PC-9 (cell line): ENCODE measurements around the gene PAPSS1. TPM values are rescaled to one million over a fixed set of nuclear protein-coding genes. Genes with fewer than 3 reads are reported as not detected.
"Not testable (repeated sequence)": the region's sequence is repeated elsewhere in the genome, so short reads cannot be mapped to it uniquely, and the experiment has no call there.

Source experiments
- BruUV-seq: library from RNA; stranded (reverse); fragments of 400-500 nt; replicated peaks from 2 replicates; lab custom pipeline; 2021; lab: Mats Ljungman, UMichigan
- CTCF ChIA-PET: fragments of 300-600 bp; sonication (Branson Sonifier 250); formaldehyde crosslinking; loops from one replicate; lab custom pipeline; 2022; ENCODE audit warnings: antibody characterized with exemption; lab: Charles Lee
- POLR2A ChIA-PET: fragments of 300-600 bp; sonication (Branson Sonifier 250); formaldehyde crosslinking; loops from one replicate; lab custom pipeline; 2022; ENCODE audit warnings: antibody characterized with exemption; ENCODE audit not compliant: unreplicated experiment; lab: Charles Lee
- DNase-seq, 2 experiments: peaks; one replicate each; pipeline versions ENCODE4 v3.0.0 to v3.0.0-alpha.2; 2015 to 2022; ENCODE audit warnings: mixed read lengths in 1 of 2
- H2AFZ ChIP-seq: fragments of 200-600 bp; sonication (generic); 2 replicates; pipeline ENCODE4 v1.8.1; 2017; ENCODE audit warnings: antibody characterized with exemption
- H3F3A ChIP-seq: fragments of 200-600 bp; sonication (generic); 2 replicates; pipeline ENCODE4 v1.8.1; 2017; ENCODE audit warnings: antibody characterized with exemption, mild to moderate bottlenecking, low read depth; ENCODE audit not compliant: insufficient read depth
- H3K27ac ChIP-seq: fragments of 200-600 bp; sonication (generic); 2 replicates; pipeline ENCODE4 v1.6.1; 2016; ENCODE audit warnings: mixed run types
- H3K27me3 ChIP-seq: fragments of 200-600 bp; sonication (generic); 2 replicates; pipeline ENCODE4 v1.6.1; 2016; ENCODE audit warnings: low read depth, mixed run types; ENCODE audit not compliant: insufficient read depth
- H3K36me3 ChIP-seq: fragments of 200-600 bp; sonication (generic); 2 replicates; pipeline ENCODE4 v1.6.1; 2016; ENCODE audit warnings: low read depth, mixed run types
- H3K4me1 ChIP-seq: fragments of 200-600 bp; sonication (generic); replicated peaks from 2 replicates; pipeline ENCODE4 v1.6.1; 2016; ENCODE audit warnings: mixed run types; ENCODE audit not compliant: insufficient read depth
- H3K4me2 ChIP-seq: fragments of 200-600 bp; sonication (generic); 2 replicates; pipeline ENCODE4 v1.6.1; 2017; ENCODE audit warnings: mixed run types
- H3K4me3 ChIP-seq: fragments of 200-600 bp; sonication (generic); 2 replicates; pipeline ENCODE4 v1.6.1; 2016; ENCODE audit warnings: mixed run types
- H3K79me2 ChIP-seq: fragments of 200-600 bp; sonication (generic); 2 replicates; pipeline ENCODE4 v1.6.1; 2017; ENCODE audit warnings: low read depth, mixed run types
- H3K9me2 ChIP-seq: fragments of 200-600 bp; sonication (generic); 2 replicates; pipeline ENCODE4 v1.8.1; 2017; ENCODE audit warnings: mild to moderate bottlenecking; ENCODE audit not compliant: insufficient read depth
- H3K9me3 ChIP-seq: fragments of 200-600 bp; sonication (generic); 2 replicates; pipeline ENCODE4 v1.8.1; 2016; ENCODE audit warnings: low read depth; ENCODE audit not compliant: insufficient read depth
- H4K20me1 ChIP-seq: fragments of 200-600 bp; sonication (generic); 2 replicates; pipeline ENCODE4 v1.8.1; 2017; ENCODE audit not compliant: insufficient read depth
- CTCF ChIP-seq: fragments of 200-600 bp; sonication (generic); conservative IDR thresholded peaks from 2 replicates; pipeline ENCODE4 v1.6.1; 2017; ENCODE audit warnings: mixed run types, antibody characterized with exemption, mild to moderate bottlenecking, moderate library complexity
- EZH2 ChIP-seq: fragments of 200-600 bp; sonication (generic); IDR thresholded peaks from 2 replicates; pipeline ENCODE4 v1.8.0; 2017; ENCODE audit warnings: antibody characterized with exemption, low read depth
- intact Hi-C: fragments of 100-400 bp; cut with micrococcal nuclease; formaldehyde crosslinking; loops from one replicate; pipeline ENCODE4 v1.10.0; 2022; ENCODE audit not compliant: unreplicated experiment
- total RNA-seq: library from RNA; stranded (reverse); gene quantifications from 2 replicates; pipeline ENCODE4 v1.2.3, GENCODE V29; 2021

The PAPSS1 gene
- total RNA-seq, 1 experiment from 2014 or later, result 18.8 TPM

- Histone ChIP-seq H3K4me1 (no peaks in the 10 kb centered on the region), H2AFZ (no peak overlapping the region), H4K20me1 (no peaks in the 10 kb centered on the region), H3K79me2 (no peaks in the 10 kb centered on the region), H3K36me3 (no peaks in the 10 kb centered on the region), H3K9me2 (no peaks in the 10 kb centered on the region), H3F3A (no peaks in the 10 kb centered on the region), H3K27ac (no peak overlapping the region), H3K4me2 (no peak overlapping the region), H3K9me3 (no peaks in the 10 kb centered on the region; the same call in 1 of the 2 replicates), H3K4me3 (no peak overlapping the region), H3K27me3 (no peaks in the 10 kb centered on the region)
- POLR2A ChIA-PET, result no interaction called here
- BruUV-seq, result no TSS peak
- CTCF ChIA-PET, result no interaction called here
- intact Hi-C loops, result no loop called here
- no peak for DNase-seq
- TF ChIP-seq CTCF, result no peak
- TF ChIP-seq EZH2, result no peak
Observed at GRCh38 chr4:107701565-107701964, 18.5 kb downstream of the PAPSS1 start.

- ChIA-PET POLR2A (no interaction called here), CTCF (no interaction called here)
- Histone ChIP-seq H3K9me2 (no peaks in the 10 kb centered on the region), H3K27me3 (no peaks in the 10 kb centered on the region), H3K4me2 (no peak overlapping the region), H3K27ac (no peak overlapping the region), H3K4me3 (no peak overlapping the region), H3K4me1 (no peaks in the 10 kb centered on the region), H2AFZ (no peak overlapping the region), H3K9me3 (no peaks in the 10 kb centered on the region), H3K79me2 (no peaks in the 10 kb centered on the region), H4K20me1 (no peaks in the 10 kb centered on the region), H3K36me3 (no peaks in the 10 kb centered on the region), H3F3A (no peaks in the 10 kb centered on the region)
- intact Hi-C loops, result no loop called here
- no TSS peak for BruUV-seq
- no peak for DNase-seq
- no peak for TF ChIP-seq EZH2
- no peak for TF ChIP-seq CTCF
Observed at GRCh38 chr4:107699466-107700206, 20.4 kb downstream of the PAPSS1 start.

GRCh38 chr4:107696187-107696586 lies 23.8 kb downstream of the PAPSS1 start:
- intact Hi-C loops, H3K4me1 ChIP-seq, BruUV-seq, H3K27me3 ChIP-seq, H3K4me3 ChIP-seq, H3K36me3 ChIP-seq, H3F3A ChIP-seq, H3K9me2 ChIP-seq, H3K79me2 ChIP-seq, CTCF ChIA-PET, H4K20me1 ChIP-seq, H3K9me3 ChIP-seq, H2AFZ ChIP-seq, H3K4me2 ChIP-seq, POLR2A ChIA-PET, DNase-seq, H3K27ac ChIP-seq: not testable (repeated sequence)

- intact Hi-C loops, result no loop called here
- ChIA-PET CTCF (no interaction called here), POLR2A (no interaction called here)
- Histone ChIP-seq H3K9me3 (no peaks in the 10 kb centered on the region), H3K27me3 (no peaks in the 10 kb centered on the region), H3F3A (peaks cover 13% of the 10 kb centered on the region), H2AFZ (no peak overlapping the region), H3K36me3 (no peaks in the 10 kb centered on the region), H3K27ac (no peak overlapping the region), H4K20me1 (no peaks in the 10 kb centered on the region), H3K79me2 (no peaks in the 10 kb centered on the region), H3K4me3 (no peak overlapping the region), H3K9me2 (no peaks in the 10 kb centered on the region), H3K4me2 (no peak overlapping the region), H3K4me1 (peaks cover 19% of the 10 kb centered on the region)
- DNase-seq, result no peak
- no TSS peak for BruUV-seq
- no peak for TF ChIP-seq CTCF
- TF ChIP-seq EZH2, result no peak
Observed at GRCh38 chr4:107693132-107693531, 26.9 kb downstream of the PAPSS1 start.
